GM19240 (cell line): ENCODE results near the gene NPLOC4.
"Not testable (repeated sequence)": the region's sequence is repeated elsewhere in the genome, so short reads cannot be mapped to it uniquely, and the experiment has no call there.

Experiments
- DNase-seq: peaks from one replicate; pipeline ENCODE4 v3.0.0; 2011; ENCODE audit warnings: low spot score; ENCODE audit not compliant: insufficient read length

The NPLOC4 gene

GRCh38 chr17:81635973-81636504 is 873 bp downstream of the NPLOC4 start:
- no peak for DNase-seq

GRCh38 chr17:81635431-81635830 is 1.5 kb downstream of the NPLOC4 start:
- DNase-seq: no peak

DNA sequence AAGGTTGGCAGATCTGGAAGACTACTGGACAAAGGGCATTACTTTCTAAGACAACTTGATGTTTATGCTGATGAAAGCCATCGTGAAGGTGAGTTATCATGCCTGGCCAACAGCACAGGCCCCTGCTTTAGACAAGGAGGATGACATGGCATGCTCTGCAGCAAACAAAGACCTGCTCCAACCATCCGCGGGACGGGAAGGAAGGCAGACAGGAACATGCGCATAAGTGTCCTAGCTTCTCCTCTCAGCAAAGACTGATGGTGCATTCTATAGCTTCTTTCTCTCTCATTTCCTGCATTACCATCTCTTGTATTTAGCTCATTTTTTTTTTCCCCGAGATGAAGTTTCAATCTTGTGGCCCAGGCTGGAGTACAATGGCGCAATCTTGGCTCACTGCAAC is 5.4 kb downstream of the NPLOC4 start:
- DNase-seq: no peak

DNA sequence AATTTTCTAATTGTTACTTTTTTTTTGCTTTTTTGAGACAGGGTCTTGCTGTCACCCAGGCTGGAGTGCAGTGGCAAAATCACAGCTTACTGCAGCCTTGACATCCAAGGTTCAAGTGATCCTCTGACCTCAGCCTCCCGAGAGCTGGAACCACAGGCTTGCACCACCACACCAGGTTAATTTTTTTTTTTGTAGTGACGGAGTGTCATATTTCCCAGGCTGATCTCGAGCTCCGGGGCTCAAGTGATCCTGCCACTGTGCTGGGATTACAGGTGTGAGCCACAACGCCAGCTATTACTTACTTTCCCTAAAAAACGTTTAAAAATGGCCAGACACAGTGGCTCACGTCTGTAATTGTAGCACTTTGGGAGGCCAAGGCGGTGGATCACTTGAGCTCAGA is 6.6 kb downstream of the NPLOC4 start:
- no peak for DNase-seq

DNA sequence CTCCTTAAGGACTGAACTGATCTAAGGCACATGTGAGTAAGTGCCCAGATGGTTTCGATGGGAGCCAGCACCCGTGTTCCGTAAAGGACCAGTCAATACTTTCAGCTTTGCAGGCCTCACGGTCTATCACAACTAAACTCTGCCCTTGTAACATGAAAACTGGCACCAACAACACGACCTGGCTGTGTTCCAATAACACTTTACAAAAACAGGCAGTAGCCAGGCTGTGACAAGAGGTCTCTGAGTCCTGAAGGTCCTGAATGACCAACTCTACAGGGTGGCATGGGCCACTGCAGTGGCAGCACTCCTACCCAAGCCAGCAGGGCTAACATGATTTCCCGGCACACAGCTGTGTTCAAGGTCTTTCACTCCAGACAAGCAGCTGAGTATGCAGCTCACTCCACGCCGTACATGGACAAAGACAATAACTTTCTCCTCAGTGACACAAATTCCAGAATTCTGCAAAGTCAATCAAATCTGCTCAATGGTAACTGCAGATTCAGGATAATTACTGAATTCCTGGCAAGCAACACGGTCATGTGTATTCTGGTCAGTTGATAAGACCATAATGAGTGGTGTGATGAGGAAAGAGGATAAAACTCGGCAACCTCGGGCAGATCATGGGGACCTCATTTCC is 15.3 kb downstream of the NPLOC4 start:
- no peak for DNase-seq

DNA sequence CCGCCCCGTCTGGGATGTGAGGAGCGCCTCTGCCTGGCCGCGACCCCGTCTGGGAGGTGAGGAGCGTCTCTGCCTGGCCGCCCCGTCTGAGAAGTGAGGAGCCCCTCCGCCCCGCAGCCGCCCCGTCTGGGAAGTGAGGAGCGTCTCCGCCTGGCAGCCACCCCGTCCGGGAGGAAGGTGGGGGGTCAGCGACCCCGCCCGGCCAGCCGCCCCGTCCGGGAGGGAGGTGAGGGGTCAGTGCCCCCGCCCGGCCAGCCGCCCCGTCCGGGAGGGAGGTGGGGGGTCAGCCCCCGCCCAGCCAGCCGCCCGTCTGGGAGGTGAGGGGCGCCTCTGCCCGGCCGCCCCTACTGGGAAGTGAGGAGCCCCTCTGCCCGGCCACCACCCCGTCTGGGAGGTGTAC is 18.6 kb downstream of the NPLOC4 start:
- not testable (repeated sequence) for DNase-seq

GRCh38 chr17:81616877-81617276 is 20.0 kb downstream of the NPLOC4 start:
- no peak for DNase-seq

- DNase-seq: no peak
These were observed 21.4 kb downstream of the NPLOC4 start for GRCh38 chr17:81615401-81615930.

DNA sequence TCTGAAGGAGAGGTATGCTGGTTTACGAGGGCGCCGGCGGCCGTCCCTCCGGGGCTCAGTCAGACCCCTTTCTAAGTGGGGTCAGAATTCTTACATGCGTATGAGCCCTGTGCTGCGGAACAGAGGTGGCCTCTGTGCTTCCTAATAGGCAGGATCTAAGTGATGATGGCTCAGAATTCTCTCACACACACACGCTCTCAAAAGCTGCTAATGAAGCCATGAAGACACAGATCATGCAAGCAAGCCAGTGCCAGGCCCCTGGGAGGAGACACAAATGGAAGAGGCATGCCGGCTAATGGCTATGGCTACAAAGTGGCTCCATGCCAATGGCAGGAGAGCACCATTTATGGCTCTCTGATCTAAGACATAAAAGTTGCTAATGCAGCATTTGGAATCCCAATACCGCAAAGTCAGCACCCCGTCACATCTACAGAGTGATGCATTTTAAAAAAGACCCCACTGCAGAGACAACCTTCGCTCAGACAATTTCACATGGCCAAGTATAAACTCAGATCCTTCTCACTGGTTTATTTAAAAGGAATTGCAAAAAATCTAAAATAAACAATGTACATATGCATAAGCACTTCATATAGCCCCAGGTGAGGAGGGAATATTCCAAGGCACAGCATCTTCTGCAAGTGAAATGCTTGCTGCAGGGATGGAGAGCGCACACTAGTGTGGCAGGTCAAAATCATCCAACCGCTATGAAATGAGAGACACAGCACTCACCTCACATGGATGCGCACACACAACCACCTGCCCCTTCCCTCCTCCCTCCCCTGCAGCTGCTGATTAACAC is 24.5 kb downstream of the NPLOC4 start:
- no peak for DNase-seq

DNA sequence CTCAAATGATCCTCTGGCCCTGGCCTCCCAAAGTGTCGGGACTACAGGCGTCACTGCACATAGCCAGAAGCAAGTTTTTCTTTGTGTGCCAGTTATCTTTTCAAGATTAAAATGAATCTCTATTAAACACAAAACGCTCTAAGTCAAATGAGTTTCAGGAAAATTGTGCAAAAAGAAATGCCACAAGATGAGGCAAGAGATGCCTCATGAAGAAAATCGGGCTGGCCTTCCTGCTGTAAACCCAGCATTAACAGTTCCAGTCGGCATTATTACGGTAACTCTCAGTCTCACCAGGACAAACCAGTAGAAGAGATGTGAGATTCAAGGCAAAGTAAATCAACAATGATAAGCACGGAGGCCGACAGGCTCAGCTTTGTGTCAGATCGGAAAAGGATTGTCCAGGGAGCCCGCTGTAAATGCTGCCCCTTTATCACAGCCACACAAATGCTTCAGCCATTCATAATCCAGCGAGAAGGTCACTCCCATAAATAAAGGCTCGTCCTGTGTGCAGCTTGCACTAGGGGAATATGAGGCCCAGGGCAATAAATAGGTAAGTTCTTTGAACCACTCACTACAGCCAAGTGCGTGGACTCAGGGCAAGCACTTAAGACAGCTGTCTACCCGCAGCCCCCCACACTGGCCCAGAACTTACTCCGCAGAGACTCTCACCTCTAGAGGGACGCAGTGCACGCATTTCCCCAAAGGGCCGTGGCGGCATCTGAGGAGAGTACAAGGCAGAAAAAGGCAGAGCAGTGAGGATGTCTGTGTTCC is 27.2 kb downstream of the NPLOC4 start:
- no peak for DNase-seq

- no peak for DNase-seq
These were observed 28.3 kb downstream of the NPLOC4 start for GRCh38 chr17:81608605-81609004.

- no peak for DNase-seq
These were observed 28.8 kb downstream of the NPLOC4 start for GRCh38 chr17:81608082-81608481.

GRCh38 chr17:81607431-81607830 is 29.5 kb downstream of the NPLOC4 start:
- DNase-seq: no peak

DNA sequence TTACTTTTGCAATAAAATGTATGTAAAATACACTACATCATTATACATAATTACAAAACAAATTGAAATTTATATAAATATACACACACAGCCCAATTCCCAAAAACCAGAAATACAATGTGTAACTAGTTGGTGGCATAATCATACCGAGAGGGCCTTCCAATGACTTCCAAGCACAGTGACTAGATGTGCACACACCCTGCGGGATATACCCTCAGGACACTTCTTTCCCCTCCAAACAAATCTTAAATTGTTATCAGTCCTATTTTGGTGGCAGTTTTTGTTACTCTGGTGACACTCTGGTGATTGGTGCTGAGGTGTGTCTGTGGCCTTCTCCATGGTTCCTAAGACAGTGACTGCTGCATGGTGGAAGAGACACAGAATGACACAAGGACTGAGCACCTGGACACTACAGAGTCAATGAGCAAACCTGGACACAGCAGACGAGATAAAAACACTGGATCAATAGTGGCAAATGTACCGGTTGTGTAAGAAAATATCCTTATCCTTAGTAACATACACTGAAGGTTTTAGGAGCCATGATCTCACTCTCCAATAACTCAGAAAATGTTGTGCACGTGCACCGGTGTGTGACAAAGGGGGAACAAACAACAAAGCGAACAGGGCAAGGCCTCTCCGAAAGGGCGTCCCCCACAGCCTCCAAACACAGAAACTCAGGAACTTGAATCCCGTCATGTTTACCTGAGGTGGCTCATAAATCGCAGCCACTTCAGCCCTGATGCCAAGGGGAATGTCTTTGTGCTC is 32.9 kb downstream of the NPLOC4 start:
- no peak for DNase-seq

DNA sequence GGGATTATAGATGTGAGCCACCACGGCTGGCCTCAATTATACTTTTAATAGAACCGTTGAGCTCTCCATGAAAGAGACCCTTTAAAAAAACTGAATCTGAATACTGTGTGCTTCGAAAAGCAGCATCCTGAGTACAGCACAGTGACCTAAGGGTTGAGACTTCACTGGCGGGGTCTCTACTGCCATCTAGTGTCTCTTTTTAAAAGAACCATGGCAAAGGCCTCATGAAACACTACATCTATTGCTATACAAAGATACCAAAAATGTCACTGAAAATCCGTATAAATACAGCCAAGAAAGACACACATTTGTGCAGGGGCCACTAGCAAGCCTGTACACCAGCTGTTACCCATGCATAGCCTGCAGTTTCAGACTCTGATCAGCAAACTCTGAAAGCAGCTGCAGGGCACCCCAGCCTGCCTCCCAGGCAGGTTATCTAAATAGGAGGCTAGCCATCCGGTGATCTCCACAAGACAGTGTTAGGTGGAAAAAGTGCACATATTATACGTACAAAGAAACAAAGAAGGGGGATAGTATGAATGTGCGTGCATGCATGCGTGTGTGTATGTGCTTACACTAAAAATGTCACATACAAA is 35.3 kb downstream of the NPLOC4 start:
- DNase-seq: peak; percentile 38

GRCh38 chr17:81599719-81600486 is 37.0 kb downstream of the NPLOC4 start:
- no peak for DNase-seq

DNA sequence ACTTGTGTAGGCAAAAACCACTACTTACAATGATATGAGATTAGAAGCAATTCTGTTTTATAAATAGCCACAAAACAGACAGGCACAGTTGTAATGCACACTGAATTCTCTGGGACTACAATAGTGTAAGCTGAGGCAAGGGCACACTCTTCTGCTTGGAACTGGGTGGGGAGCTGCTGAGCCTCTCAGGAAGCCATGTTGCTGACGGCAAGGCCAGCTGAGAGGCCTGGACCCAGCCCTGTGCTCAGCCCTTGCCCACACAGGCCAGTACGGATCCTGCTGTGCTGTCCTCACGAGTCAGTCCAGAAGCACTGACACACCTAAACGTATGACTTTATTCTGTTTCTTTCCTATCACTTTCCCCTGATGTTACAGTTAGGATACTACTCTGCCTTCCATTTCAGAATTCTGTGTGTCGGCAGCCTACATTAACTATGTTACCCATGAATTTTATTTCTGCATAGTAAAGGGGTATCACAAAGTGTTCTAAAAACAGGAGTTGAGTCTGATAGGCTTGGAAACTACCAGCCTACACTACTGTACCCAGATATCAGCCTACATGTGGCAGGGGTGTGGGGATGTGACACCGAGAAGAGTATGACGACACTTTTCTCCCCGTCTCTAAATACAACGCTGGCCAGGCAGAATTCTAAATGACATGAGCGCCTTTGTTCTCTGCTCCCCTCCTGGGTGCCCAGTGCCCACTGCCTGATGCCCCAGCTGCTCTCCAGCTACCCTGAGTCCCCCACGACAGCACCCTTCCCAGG is 43.6 kb downstream of the NPLOC4 start:
- DNase-seq: no peak

- DNase-seq: no peak
These were observed 44.9 kb downstream of the NPLOC4 start for GRCh38 chr17:81591971-81592370.

- DNase-seq: no peak
These were observed 46.8 kb downstream of the NPLOC4 start for GRCh38 chr17:81590121-81590520.
